ENCODE measurements around the gene ANGPTL4.
"Not testable (repeated sequence)": the region's sequence is repeated elsewhere in the genome, so short reads cannot be mapped to it uniquely, and the experiment has no call there.

The ANGPTL4 gene

GRCh38 chr19:8391198-8392016 lies 27.5 kb downstream of the ANGPTL4 start:
- DNase-seq, result no peak

GRCh38 chr19:8392017-8392591 lies 28.1 kb downstream of the ANGPTL4 start:
- DNase-seq, result no peak

GRCh38 chr19:8393192-8393870 lies 29.4 kb downstream of the ANGPTL4 start:
- DNase-seq, result no peak

- DNase-seq, result no peak
Observed at GRCh38 chr19:8393871-8394250, 29.9 kb downstream of the ANGPTL4 start.

- no peak for DNase-seq
Observed at GRCh38 chr19:8395621-8396082, 31.7 kb downstream of the ANGPTL4 start.

- no peak for DNase-seq
Observed at GRCh38 chr19:8396185-8396562, 32.2 kb downstream of the ANGPTL4 start.

GRCh38 chr19:8396563-8397203 lies 32.7 kb downstream of the ANGPTL4 start:
- DNase-seq, result peak; percentile 36

- DNase-seq, result no peak
Observed at GRCh38 chr19:8397271-8397670, 33.3 kb downstream of the ANGPTL4 start.

- DNase-seq, result no peak
Observed at GRCh38 chr19:8397746-8398310, 33.9 kb downstream of the ANGPTL4 start.

- no peak for DNase-seq
Observed at GRCh38 chr19:8398311-8398771, 34.4 kb downstream of the ANGPTL4 start.

- DNase-seq, result no peak
Observed at GRCh38 chr19:8399681-8400188, 35.8 kb downstream of the ANGPTL4 start.

GRCh38 chr19:8401981-8402411 lies 38.0 kb downstream of the ANGPTL4 start:
- no peak for DNase-seq

- DNase-seq, result no peak
Observed at GRCh38 chr19:8403098-8403819, 39.3 kb downstream of the ANGPTL4 start.

GRCh38 chr19:8403820-8404109 lies 39.8 kb downstream of the ANGPTL4 start:
- DNase-seq, result no peak

- DNase-seq, result no peak
Observed at GRCh38 chr19:8404391-8405151, 40.6 kb downstream of the ANGPTL4 start.

- DNase-seq, result not testable (repeated sequence)
Observed at GRCh38 chr19:8410718-8411117, 46.8 kb downstream of the ANGPTL4 start.

- DNase-seq, result peak; percentile 96
Observed at GRCh38 chr19:8412783-8413628, 49.1 kb downstream of the ANGPTL4 start, which contains the start of gene MARCHF2. Gene MARCHF2 (plus strand): TSS chr19:8413305. CDS start chr19:8421841, 8,536 bp downstream.

- no peak for DNase-seq
Observed at GRCh38 chr19:8413629-8413995, 49.7 kb downstream of the ANGPTL4 start.

GRCh38 chr19:8416796-8417195 lies 52.8 kb downstream of the ANGPTL4 start:
- no peak for DNase-seq

All from fibroblast of skin of abdomen (primary cell).